K562 (cell line): ENCODE measurements around the gene FMN2. TPM values are rescaled to one million over a fixed set of nuclear protein-coding genes. Genes with fewer than 3 reads are reported as not detected.

ENCODE experiments used
- DIDO1 ChIP-seq: fragments of 450-650 bp; IDR thresholded peaks from 2 replicates; pipeline ENCODE4 v1.6.1; 2016; ENCODE audit warnings: low read depth, missing biosample characterization, missing genetic modification characterization
- FOS ChIP-seq: IDR thresholded peaks from 3 replicates; pipeline ENCODE4 v1.6.1; 2011; ENCODE audit not compliant: insufficient read length; ENCODE audit errors: extremely low read depth
- HMBOX1 ChIP-seq: sonication (generic); IDR thresholded peaks from 2 replicates; pipeline ENCODE4 v1.6.1; 2016
- MYNN ChIP-seq, 2 experiments: sonication (generic); formaldehyde crosslinking in 1 of 2; IDR thresholded peaks; 2 replicates each; pipeline versions ENCODE4 v1.5.0 to v1.6.1; 2016 to 2020; ENCODE audit warnings: antibody characterized with exemption in 1 of 2, missing genetic modification reagents in 1 of 2
- PPARD ChIP-seq: fragments of 250-450 bp; sonication (Bioruptor Pico); IDR thresholded peaks from 2 replicates; pipeline ENCODE4 v1.8.0; 2022; ENCODE audit warnings: inconsistent platforms, mild to moderate bottlenecking, moderate library complexity
- polyA plus RNA-seq, 8 experiments: library from polyadenylated mRNA; depleted of rRNA in 4 of 8; stranded (reverse) in 5 of 8; unstranded in 3 of 8; fragments of >200 nt; fragmentation: Nextera tagmentation in 2 of 8; fragmentation: Illumina TruSeq in 1 of 8; extraction: Ambion mirVana in 2 of 8; extraction: Trizol in 1 of 8; gene quantifications; 2 replicates each; pipeline versions ENCODE4 v1.2.1 to v1.2.3, GENCODE V29; 2011 to 2014; ENCODE audit warnings: inconsistent platforms in 1 of 8, missing spikeins in 1 of 8
- total RNA-seq, 7 experiments: library from RNA; depleted of rRNA in 6 of 7; stranded (reverse); fragments of >200 nt in 6 of 7; fragmentation: Illumina TruSeq in 2 of 7; extraction: Trizol in 2 of 7; gene quantifications; 2 replicates each; pipeline versions ENCODE4 v1.2.1 to v1.2.3, GENCODE V29; 2011 to 2021; ENCODE audit warnings: low replicate concordance in 1 of 7
- TF ChIP-seq, protein P1 (sequence below): fragments of 250-450 bp; sonication (Bioruptor Pico); IDR thresholded peaks from 2 replicates; pipeline ENCODE4 v1.9.0; 2021; ENCODE audit warnings: mild to moderate bottlenecking, inconsistent platforms
- TF ChIP-seq, protein P2 (sequence below): sonication (generic); formaldehyde crosslinking; IDR thresholded peaks from 2 replicates; pipeline ENCODE4 v1.8.1; 2023; ENCODE audit warnings: mild to moderate bottlenecking, missing genetic modification reagents

The FMN2 gene
- total and polyA plus RNA-seq, 9 of the 15 experiments (the other 6 are each of a cell fraction or from before 2014, with no cell fraction given), result 0.15 to 0.45 (median 0.16) TPM; not detected in 3

DNA sequence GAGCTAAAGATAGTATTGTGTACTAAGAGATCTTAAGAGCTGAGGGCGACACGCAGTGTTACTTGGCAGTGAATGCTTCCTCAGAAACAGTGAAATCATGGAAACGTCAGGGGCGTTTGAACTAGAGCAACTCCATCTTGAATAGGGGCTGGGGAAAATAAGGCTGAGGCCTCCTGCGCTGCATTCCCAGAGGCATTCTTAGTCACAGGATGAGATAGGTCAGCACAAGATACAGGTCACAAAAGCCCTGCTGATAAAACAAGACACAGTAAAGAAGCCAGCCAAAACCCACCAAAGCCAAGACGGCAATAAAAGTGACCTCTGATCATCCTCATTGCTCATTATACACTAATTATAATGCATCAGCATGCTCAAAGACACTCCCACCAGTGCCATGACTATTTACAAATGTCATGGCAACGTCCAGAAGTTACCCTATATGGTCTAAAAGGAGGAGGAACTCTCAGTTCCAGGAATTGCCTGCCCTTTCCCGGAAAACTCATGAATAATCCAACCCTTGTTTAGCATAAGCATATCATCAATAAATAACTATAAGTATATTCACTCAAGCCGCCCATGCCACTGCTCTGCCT lies 37.5 kb upstream of the FMN2 start (continued):
- TF ChIP-seq, protein P1, sequence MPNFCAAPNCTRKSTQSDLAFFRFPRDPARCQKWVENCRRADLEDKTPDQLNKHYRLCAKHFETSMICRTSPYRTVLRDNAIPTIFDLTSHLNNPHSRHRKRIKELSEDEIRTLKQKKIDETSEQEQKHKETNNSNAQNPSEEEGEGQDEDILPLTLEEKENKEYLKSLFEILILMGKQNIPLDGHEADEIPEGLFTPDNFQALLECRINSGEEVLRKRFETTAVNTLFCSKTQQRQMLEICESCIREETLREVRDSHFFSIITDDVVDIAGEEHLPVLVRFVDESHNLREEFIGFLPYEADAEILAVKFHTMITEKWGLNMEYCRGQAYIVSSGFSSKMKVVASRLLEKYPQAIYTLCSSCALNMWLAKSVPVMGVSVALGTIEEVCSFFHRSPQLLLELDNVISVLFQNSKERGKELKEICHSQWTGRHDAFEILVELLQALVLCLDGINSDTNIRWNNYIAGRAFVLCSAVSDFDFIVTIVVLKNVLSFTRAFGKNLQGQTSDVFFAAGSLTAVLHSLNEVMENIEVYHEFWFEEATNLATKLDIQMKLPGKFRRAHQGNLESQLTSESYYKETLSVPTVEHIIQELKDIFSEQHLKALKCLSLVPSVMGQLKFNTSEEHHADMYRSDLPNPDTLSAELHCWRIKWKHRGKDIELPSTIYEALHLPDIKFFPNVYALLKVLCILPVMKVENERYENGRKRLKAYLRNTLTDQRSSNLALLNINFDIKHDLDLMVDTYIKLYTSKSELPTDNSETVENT (CRISPR knock-in tag), result no peak
- TF ChIP-seq FOS, result no peak
- TF ChIP-seq DIDO1 (tag), result no peak
- TF ChIP-seq, protein P2, sequence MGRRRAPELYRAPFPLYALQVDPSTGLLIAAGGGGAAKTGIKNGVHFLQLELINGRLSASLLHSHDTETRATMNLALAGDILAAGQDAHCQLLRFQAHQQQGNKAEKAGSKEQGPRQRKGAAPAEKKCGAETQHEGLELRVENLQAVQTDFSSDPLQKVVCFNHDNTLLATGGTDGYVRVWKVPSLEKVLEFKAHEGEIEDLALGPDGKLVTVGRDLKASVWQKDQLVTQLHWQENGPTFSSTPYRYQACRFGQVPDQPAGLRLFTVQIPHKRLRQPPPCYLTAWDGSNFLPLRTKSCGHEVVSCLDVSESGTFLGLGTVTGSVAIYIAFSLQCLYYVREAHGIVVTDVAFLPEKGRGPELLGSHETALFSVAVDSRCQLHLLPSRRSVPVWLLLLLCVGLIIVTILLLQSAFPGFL (CRISPR knock-in tag), result no peak
- no peak for TF ChIP-seq HMBOX1
- TF ChIP-seq MYNN (IDR thresholded peaks at IDR 0.05), result no peak
- no peak for TF ChIP-seq MYNN (CRISPR knock-in tag; IDR thresholded peaks at IDR 0.05)
- TF ChIP-seq PPARD (CRISPR knock-in tag), result no peak
